ENCODE results near the gene OPCML.

Gene OPCML

DNA sequence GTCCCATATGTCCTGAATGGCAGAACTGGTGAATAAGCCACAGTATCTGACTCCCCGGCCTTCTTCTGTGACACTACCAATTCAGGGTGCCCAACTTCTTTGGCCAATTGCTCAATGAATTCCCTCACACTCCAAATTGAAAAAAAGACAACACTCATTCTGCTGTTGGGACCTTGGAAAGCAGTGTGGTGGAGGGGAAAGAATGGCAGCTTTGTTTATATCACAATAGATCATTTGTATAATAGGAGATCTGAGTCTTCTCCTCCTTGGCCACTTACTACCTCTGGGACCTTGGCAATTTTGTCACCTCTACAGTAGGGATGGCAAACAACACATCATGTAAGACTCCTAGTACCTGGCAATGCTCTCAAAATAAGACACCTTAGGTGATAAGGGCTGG is 64.6 kb downstream of the OPCML start:
- Histone ChIP-seq H3K4me2 (ENCODE audit: low read length) (no peak overlapping the region), H4K20me1 (ENCODE audit: control insufficient read depth, insufficient read depth, low read depth, low read length) (no peaks in the 10 kb centered on the region), H3K9me3 (ENCODE audit: control insufficient read depth, insufficient read depth, low read length) (no peaks in the 10 kb centered on the region)

DNA sequence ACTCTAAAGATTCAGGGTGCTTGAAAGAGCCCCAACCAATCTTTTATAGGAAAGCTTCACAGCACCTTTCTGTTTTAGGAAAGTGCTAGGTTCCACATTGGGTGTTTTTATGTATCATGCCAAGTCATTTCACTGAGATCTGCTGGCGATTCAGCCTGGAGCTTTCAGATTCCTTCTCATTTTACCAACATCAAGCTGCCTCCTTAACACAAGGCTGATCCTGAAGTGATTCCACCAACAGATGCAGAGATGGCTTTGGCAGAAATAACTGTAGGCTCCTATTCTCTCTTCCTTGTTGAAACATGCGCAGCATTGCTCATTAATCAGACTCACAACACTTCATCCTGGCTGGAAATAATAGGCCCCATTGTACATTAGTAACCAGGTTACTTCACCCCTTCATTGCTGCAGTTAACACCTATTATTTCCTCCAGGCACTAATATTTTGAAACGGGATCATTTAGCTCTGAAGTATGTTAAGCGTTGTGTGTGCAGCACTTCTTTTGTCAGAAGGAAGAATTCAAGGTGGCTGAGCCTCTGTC is 89.0 kb downstream of the OPCML start:
- Histone ChIP-seq H3K27me3 (ENCODE audit: control insufficient read depth, low read length) (no peaks in the 10 kb centered on the region), H3K4me2 (ENCODE audit: low read length) (no peak overlapping the region), H3K36me3 (ENCODE audit: control insufficient read depth, low read length) (no peaks in the 10 kb centered on the region), H3F3A (ENCODE audit: control insufficient read depth, insufficient read depth) (no peaks in the 10 kb centered on the region), H4K20me1 (ENCODE audit: control insufficient read depth, insufficient read depth, low read depth, low read length) (no peaks in the 10 kb centered on the region), H3K4me1 (ENCODE audit: control insufficient read depth, low read length) (no peaks in the 10 kb centered on the region), H3K79me2 (ENCODE audit: control insufficient read depth, low read length) (no peaks in the 10 kb centered on the region), H3K27ac (ENCODE audit: low read depth, low read length) (no peak overlapping the region), H3K9me3 (ENCODE audit: control insufficient read depth, insufficient read depth, low read length) (no peaks in the 10 kb centered on the region), H3K9me2 (replicated peaks; ENCODE audit: control insufficient read depth, low read length) (no peaks in the 10 kb centered on the region), H3K4me3 (ENCODE audit: low read length) (no peak overlapping the region)
- no peak for TF ChIP-seq EZH2phosphoT487 (IDR thresholded peaks at IDR 0.05; ENCODE audit: borderline replicate concordance, low read length)
- TF ChIP-seq, protein P1, sequence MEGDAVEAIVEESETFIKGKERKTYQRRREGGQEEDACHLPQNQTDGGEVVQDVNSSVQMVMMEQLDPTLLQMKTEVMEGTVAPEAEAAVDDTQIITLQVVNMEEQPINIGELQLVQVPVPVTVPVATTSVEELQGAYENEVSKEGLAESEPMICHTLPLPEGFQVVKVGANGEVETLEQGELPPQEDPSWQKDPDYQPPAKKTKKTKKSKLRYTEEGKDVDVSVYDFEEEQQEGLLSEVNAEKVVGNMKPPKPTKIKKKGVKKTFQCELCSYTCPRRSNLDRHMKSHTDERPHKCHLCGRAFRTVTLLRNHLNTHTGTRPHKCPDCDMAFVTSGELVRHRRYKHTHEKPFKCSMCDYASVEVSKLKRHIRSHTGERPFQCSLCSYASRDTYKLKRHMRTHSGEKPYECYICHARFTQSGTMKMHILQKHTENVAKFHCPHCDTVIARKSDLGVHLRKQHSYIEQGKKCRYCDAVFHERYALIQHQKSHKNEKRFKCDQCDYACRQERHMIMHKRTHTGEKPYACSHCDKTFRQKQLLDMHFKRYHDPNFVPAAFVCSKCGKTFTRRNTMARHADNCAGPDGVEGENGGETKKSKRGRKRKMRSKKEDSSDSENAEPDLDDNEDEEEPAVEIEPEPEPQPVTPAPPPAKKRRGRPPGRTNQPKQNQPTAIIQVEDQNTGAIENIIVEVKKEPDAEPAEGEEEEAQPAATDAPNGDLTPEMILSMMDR (IDR thresholded peaks at IDR 0.05; ENCODE audit: low read depth, low read length, poor library complexity, severe bottlenecking), result no peak

More for the DNA sequence above, 64.6 kb downstream of the OPCML start:
- no peak for TF ChIP-seq EZH2phosphoT487 (IDR thresholded peaks at IDR 0.05; ENCODE audit: borderline replicate concordance, low read length)
- TF ChIP-seq, protein P1 (IDR thresholded peaks at IDR 0.05; ENCODE audit: low read depth, low read length, poor library complexity, severe bottlenecking), result no peak
- Histone ChIP-seq H3K4me3 (ENCODE audit: low read length) (no peak overlapping the region), H3K4me1 (ENCODE audit: control insufficient read depth, low read length) (no peaks in the 10 kb centered on the region), H3K36me3 (ENCODE audit: control insufficient read depth, low read length) (no peaks in the 10 kb centered on the region), H3K27ac (ENCODE audit: low read depth, low read length) (no peak overlapping the region), H3K79me2 (ENCODE audit: control insufficient read depth, low read length) (no peaks in the 10 kb centered on the region), H3F3A (ENCODE audit: control insufficient read depth, insufficient read depth) (no peaks in the 10 kb centered on the region), H3K27me3 (ENCODE audit: control insufficient read depth, low read length) (no peaks in the 10 kb centered on the region), H3K9me2 (replicated peaks; ENCODE audit: control insufficient read depth, low read length) (no peaks in the 10 kb centered on the region)

DNA sequence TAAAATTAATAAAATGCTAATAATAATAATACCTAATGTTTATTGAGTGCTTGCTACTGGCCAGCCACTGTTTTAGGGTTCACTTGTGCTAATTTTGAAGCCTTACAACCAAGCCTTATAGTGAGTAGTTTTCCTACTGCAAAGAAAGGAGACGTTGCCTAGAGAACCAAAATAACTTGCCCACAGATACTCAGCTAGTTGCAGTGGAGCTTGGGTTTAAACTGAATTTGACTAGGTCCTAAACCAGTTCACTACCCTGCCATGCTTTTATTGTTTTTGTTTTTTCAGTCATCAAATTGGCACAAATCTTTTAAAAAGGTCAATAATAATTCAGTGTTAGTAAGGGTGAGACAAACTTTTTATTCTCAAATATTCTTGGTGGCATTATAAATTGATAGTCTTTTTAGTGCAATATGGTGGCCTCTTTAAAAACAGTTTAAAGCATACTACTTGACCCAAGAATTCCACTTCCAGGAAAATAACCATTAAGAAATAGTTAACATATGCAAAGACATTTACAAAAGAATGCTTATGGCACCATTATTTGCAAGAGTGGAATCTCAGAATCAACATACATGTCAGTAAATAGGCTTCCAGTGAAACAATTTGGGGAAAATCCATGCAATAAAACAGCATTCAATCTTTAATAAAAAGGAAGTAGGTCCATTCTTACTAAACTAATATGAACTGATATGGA is 90.2 kb downstream of the OPCML start:
- no peaks in the 10 kb centered on the region for H3F3A ChIP-seq (ENCODE audit: control insufficient read depth, insufficient read depth)
- H3K4me3 ChIP-seq (ENCODE audit: low read length), result no peak overlapping the region
- no peaks in the 10 kb centered on the region for H3K4me1 ChIP-seq (ENCODE audit: control insufficient read depth, low read length)
- H3K27ac ChIP-seq (ENCODE audit: low read depth, low read length), result no peak overlapping the region
- no peaks in the 10 kb centered on the region for H3K9me2 ChIP-seq (replicated peaks; ENCODE audit: control insufficient read depth, low read length)
- H3K36me3 ChIP-seq (ENCODE audit: control insufficient read depth, low read length), result no peaks in the 10 kb centered on the region
- no peak overlapping the region for H3K4me2 ChIP-seq (ENCODE audit: low read length)
- H3K27me3 ChIP-seq (ENCODE audit: control insufficient read depth, low read length), result no peaks in the 10 kb centered on the region
- no peaks in the 10 kb centered on the region for H3K79me2 ChIP-seq (ENCODE audit: control insufficient read depth, low read length)
- no peaks in the 10 kb centered on the region for H3K9me3 ChIP-seq (ENCODE audit: control insufficient read depth, insufficient read depth, low read length)
- no peaks in the 10 kb centered on the region for H4K20me1 ChIP-seq (ENCODE audit: control insufficient read depth, insufficient read depth, low read depth, low read length)
- TF ChIP-seq, protein P1 (IDR thresholded peaks at IDR 0.05; ENCODE audit: low read depth, low read length, poor library complexity, severe bottlenecking), result no peak
- no peak for TF ChIP-seq EZH2phosphoT487 (IDR thresholded peaks at IDR 0.05; ENCODE audit: borderline replicate concordance, low read length)

Data from DOHH2 (cell line).